ENCODE data around the gene SASH1. TPM values are rescaled to one million over a fixed set of nuclear protein-coding genes. Genes with fewer than 3 reads are reported as not detected.

Gene SASH1
- polyA plus RNA-seq (ENCODE audit: insufficient read length): 34.0 TPM

- DNase-seq (ENCODE audit: low read depth): no peak
These were observed at the start of gene SASH1 for GRCh38 chr6:148342350-148343046. Gene SASH1 (plus strand): TSS chr6:148342838. CDS start chr6:148343068, 230 bp downstream.

- DNase-seq (ENCODE audit: low read depth): no peak
These were observed 49.2 kb upstream of the SASH1 start for GRCh38 chr6:148293181-148293995.

- DNase-seq (ENCODE audit: low read depth): no peak
These were observed 48.6 kb upstream of the SASH1 start for GRCh38 chr6:148294059-148294458.

GRCh38 chr6:148295261-148295887 is 47.3 kb upstream of the SASH1 start:
- no peak for DNase-seq (ENCODE audit: low read depth)

- DNase-seq (ENCODE audit: low read depth): peak; percentile 79
These were observed 45.9 kb upstream of the SASH1 start for GRCh38 chr6:148296771-148297170.

- no peak for DNase-seq (ENCODE audit: low read depth)
These were observed 44.0 kb upstream of the SASH1 start for GRCh38 chr6:148298683-148299082.

- DNase-seq (ENCODE audit: low read depth): no peak
These were observed 39.0 kb upstream of the SASH1 start for GRCh38 chr6:148303616-148304015.

GRCh38 chr6:148304976-148305375 is 37.7 kb upstream of the SASH1 start:
- no peak for DNase-seq (ENCODE audit: low read depth)

GRCh38 chr6:148306286-148306685 is 36.4 kb upstream of the SASH1 start:
- DNase-seq (ENCODE audit: low read depth): no peak

GRCh38 chr6:148307405-148307804 is 35.2 kb upstream of the SASH1 start:
- DNase-seq (ENCODE audit: low read depth): no peak

GRCh38 chr6:148309301-148309700 is 33.3 kb upstream of the SASH1 start:
- DNase-seq (ENCODE audit: low read depth): no peak

- DNase-seq (ENCODE audit: low read depth): no peak
These were observed 30.5 kb upstream of the SASH1 start for GRCh38 chr6:148311966-148312669.

GRCh38 chr6:148313488-148313887 is 29.1 kb upstream of the SASH1 start:
- no peak for DNase-seq (ENCODE audit: low read depth)

- no peak for DNase-seq (ENCODE audit: low read depth)
These were observed 26.3 kb upstream of the SASH1 start for GRCh38 chr6:148316308-148316707.

GRCh38 chr6:148317051-148317450 is 25.6 kb upstream of the SASH1 start:
- DNase-seq (ENCODE audit: low read depth): no peak

- no peak for DNase-seq (ENCODE audit: low read depth)
These were observed 24.9 kb upstream of the SASH1 start for GRCh38 chr6:148317739-148318138.

GRCh38 chr6:148322704-148323103 is 19.9 kb upstream of the SASH1 start:
- DNase-seq (ENCODE audit: low read depth): no peak

GRCh38 chr6:148323344-148323743 is 19.3 kb upstream of the SASH1 start:
- no peak for DNase-seq (ENCODE audit: low read depth)

- no peak for DNase-seq (ENCODE audit: low read depth)
These were observed 18.2 kb upstream of the SASH1 start for GRCh38 chr6:148324297-148324985.

GRCh38 chr6:148325316-148326068 is 17.1 kb upstream of the SASH1 start:
- no peak for DNase-seq (ENCODE audit: low read depth)
